D721Med (cell line): ENCODE results near the gene NALCN.

Experiments
- DNase-seq: peaks from one replicate; pipeline ENCODE4 v3.0.0; 2011; ENCODE audit warnings: low spot score; ENCODE audit not compliant: insufficient read length
- FAIRE-seq: peaks from 2 replicates; lab custom pipeline; 2011; peaks lifted over from hg19 to GRCh38; lab: Jason Lieb, UNC
- TF ChIP-seq, protein P1 (sequence below): IDR thresholded peaks from 2 replicates; pipeline ENCODE4 v1.5.1; 2012; ENCODE audit warnings: mild to moderate bottlenecking, control low read depth; ENCODE audit not compliant: insufficient read depth; ENCODE audit errors: missing control alignments

NALCN gene

DNA sequence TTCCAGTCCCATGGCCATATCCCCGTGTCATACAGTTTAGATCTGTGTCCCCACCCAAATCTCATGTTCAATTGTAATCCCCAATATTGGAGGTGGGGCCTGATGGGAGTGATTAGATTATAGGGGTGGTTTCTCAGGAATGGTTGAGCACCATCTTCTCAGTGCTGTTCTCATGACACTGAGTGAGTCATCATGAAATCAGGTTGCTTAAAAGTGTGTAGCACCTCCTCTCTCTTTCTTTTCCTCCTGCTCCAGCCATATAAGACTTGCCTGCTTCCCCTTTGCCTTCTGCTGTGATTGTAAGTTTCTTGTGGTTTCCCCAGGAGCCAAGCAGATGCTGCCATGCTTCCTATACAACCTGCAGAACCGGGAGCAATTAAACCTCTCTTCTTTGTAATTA, 197.8 kb downstream of the NALCN start:
- FAIRE-seq, result no peak
- no peak for DNase-seq
- TF ChIP-seq, protein P1, sequence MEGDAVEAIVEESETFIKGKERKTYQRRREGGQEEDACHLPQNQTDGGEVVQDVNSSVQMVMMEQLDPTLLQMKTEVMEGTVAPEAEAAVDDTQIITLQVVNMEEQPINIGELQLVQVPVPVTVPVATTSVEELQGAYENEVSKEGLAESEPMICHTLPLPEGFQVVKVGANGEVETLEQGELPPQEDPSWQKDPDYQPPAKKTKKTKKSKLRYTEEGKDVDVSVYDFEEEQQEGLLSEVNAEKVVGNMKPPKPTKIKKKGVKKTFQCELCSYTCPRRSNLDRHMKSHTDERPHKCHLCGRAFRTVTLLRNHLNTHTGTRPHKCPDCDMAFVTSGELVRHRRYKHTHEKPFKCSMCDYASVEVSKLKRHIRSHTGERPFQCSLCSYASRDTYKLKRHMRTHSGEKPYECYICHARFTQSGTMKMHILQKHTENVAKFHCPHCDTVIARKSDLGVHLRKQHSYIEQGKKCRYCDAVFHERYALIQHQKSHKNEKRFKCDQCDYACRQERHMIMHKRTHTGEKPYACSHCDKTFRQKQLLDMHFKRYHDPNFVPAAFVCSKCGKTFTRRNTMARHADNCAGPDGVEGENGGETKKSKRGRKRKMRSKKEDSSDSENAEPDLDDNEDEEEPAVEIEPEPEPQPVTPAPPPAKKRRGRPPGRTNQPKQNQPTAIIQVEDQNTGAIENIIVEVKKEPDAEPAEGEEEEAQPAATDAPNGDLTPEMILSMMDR, result no peak

DNA sequence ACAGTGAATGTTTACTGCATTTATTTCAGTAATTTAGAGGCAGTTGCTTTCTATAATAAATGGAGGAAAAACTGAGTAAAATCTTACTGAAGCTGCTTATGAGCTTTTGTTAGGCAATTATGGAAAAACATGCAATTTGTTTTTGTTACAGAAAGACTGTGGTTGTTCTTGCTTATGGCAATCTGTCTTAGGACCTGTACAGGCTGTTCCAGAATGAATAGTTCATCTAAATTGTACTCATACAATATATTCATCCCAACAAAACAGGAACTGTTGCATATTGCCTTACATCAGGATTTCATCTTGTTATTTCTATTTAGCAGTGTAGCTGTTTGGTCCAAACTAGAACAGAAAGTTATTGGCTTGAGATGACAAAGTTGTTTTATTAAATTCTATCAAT, 199.2 kb downstream of the NALCN start:
- DNase-seq (no peak), FAIRE-seq (no peak)
- TF ChIP-seq, protein P1, result no peak

DNA sequence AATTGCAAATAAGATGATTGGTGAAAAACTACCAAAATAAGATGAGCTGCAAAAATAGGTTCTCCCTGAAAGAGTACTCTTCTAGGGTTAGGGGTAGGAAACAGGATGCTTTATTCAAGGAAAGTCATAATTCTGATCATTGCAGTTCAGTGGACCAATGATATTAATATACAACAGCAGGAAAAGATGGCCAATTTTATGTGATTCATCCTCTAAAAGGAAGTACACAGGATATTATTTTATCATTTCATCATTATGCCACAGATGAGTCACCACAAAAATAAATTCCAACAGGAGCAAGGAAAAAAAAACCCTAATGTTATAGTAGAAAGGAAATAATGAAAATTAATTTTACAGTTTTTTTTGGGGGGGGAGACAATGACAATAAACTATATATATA, 205.0 kb downstream of the NALCN start:
- FAIRE-seq (no peak), DNase-seq (no peak)
- TF ChIP-seq, protein P1, result no peak

DNA sequence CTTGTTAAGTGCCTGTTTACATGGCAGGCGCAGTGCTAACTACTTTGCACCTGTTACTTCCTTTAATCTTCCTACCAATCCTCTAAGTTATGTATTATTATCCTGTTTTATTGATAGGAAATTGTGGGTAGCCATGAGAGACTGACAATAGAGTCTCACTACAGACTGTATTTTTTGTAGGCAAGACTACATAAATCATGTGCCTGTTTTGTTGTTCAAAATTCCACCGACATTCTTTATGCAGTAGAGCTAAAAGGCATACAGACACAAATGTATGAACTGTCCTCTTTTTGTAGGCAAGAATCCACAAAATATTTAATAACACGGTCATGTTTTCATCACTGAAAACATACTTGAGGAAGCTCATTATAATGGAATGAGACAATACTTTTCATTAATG, 205.5 kb downstream of the NALCN start:
- FAIRE-seq, result no peak
- no peak for DNase-seq
- TF ChIP-seq, protein P1, result no peak

DNA sequence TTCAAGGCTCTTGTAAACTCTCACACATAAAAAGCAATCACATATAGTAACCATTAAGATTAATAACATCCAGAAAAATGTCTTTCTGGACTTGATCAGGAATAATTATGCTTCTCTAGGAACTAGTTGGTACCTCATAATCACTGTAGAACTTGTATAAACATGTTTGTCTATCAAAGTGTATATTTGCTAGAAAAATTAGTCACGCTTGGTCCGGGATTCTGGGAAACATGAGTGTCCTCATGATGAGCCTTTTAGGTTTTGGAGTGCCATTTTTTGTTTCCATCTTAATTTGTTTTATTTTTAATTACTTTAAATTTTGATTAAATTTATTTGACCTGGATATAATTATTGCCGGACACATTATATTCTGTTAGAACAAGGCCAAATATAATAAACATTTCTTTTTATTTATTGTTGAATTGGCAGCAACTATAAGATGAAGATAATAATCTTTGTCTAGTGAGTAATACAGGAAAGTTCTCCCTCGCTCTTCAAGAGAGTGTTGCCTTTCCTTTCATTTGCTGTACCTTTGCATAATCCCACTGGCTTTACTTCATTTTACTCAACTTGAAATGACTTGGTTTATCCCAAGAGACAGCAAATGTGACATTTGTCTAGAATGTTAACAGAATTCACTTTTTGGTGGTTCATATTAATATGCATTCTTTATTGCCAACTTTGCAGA, 207.0 kb downstream of the NALCN start:
- no peak for FAIRE-seq
- DNase-seq, result no peak
- TF ChIP-seq, protein P1, result no peak

DNA sequence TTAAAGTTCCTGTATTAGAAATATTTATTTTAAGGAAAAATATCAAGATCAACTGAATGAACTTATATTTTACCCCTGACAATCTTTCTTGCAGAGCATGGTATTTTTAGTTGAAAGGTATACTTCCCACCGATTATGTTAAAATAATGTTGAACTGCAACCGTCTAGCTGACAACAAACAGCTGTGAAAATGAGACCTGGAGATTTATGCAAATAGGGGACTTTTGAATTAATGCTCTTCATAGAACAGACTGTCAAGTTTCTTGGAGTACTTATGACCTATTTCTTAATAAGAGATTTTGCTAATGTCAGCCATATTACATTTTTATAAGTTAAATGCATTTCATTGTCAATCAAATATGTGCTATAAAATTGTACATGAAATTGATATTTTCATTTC, 210.9 kb downstream of the NALCN start:
- TF ChIP-seq, protein P1, result no peak
- DNase-seq (no peak), FAIRE-seq (no peak)

DNA sequence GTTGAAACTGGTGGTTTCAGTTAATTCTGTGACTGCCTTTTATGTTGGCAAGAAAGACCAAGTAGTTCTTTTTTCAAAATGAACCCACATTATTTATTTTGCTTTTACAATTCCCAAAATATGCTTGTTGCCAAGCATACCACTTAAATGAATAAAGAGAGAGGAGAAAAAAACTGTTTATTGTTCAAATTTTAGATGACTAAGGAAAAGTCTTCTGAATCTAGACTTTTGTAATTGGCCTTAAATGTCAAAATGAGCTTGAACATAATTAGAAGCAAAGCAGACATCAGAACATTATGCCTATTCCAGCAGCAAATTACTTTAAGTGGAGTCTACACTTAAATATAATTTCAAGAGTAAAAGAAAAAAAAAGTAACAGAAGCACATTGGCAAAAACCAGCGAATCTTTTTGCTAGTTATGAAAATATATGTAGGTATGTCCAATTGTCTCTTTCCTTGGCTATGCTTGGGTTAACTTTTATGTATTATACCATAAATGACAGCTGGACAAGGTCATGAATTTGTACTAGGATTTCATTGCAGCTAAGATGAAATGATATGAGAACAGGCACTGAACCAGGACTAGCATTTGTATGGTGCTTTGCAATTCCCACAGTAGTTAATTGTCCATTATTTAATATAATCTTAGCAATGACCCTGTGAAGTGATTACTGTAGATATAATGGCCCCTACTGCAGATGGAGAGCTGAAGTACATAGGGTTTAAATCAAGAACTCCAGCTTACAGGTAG, 211.9 kb downstream of the NALCN start:
- no peak for FAIRE-seq
- TF ChIP-seq, protein P1, result no peak
- DNase-seq, result no peak
